GM12878 (cell line): ENCODE data around the gene SQSTM1. TPM values are rescaled to one million over a fixed set of nuclear protein-coding genes. Genes with fewer than 3 reads are reported as not detected.

Experiments used
- ATAC-seq: fragments of 200-7000 bp; cut with Tn5 transposase; 3 replicates; pipeline ENCODE4 v1.9.1; 2020; ENCODE audit warnings: mild to moderate bottlenecking, moderate library complexity
- Bru-seq: library from RNA; stranded (reverse); fragments of 400-500 nt; gene quantifications from one replicate; lab custom pipeline; 2021; lab: Mats Ljungman, UMichigan
- BruChase-seq, 2 experiments: library from RNA; stranded (reverse); fragments of 400-500 nt; gene quantifications; one replicate each; lab custom pipeline; 2021; lab: Mats Ljungman, UMichigan
- BruUV-seq: library from RNA; stranded (reverse); fragments of 400-500 nt; replicated peaks from 2 replicates; lab custom pipeline; 2021; lab: Mats Ljungman, UMichigan
- CTCF ChIA-PET: fragments of 300-600 bp; sonication (Branson Sonifier 250); formaldehyde crosslinking; extraction: SDS; loops from one replicate; lab custom pipeline; 2021; ENCODE audit warnings: inconsistent platforms; lab: Yijun Ruan, JAX
- POLR2A ChIA-PET: fragments of 350-600 bp; formaldehyde crosslinking; extraction: SDS; loops from one replicate; lab custom pipeline; 2021; ENCODE audit warnings: inconsistent platforms; lab: Charles Lee
- RAD21 ChIA-PET: fragments of 300-600 bp; sonication (Branson Sonifier 250); formaldehyde crosslinking; loops from one replicate; lab custom pipeline; 2023; ENCODE audit warnings: antibody characterized with exemption; ENCODE audit not compliant: unreplicated experiment; lab: Charles Lee
- SMC1A ChIA-PET: fragments of 300-600 bp; sonication (Branson Sonifier 250); formaldehyde crosslinking; loops from one replicate; lab custom pipeline; 2023; ENCODE audit not compliant: unreplicated experiment, uncharacterized antibody; lab: Charles Lee
- DNase-seq: peaks from one replicate; pipeline ENCODE4 v3.0.0-alpha.2; 2011; ENCODE audit warnings: low read depth, low spot score
- FAIRE-seq: peaks from 3 replicates; lab custom pipeline; 2011; peaks lifted over from hg19 to GRCh38; lab: Jason Lieb, UNC
- H2AFZ ChIP-seq: 2 replicates; pipeline ENCODE4 v1.6.0; 2011; ENCODE audit warnings: low read depth, low read length, control low read depth; ENCODE audit not compliant: control insufficient read depth
- H3K27ac ChIP-seq: 2 replicates; pipeline ENCODE4 v1.5.1; 2011; ENCODE audit warnings: control low read depth; ENCODE audit not compliant: control insufficient read depth, insufficient read depth
- H3K27me3 ChIP-seq, 2 experiments: replicated peaks in 1 of 2; 2 replicates each; pipeline versions ENCODE4 v1.6.0 to v1.6.1; 2011; ENCODE audit warnings: low read length in 1 of 2; ENCODE audit not compliant: control insufficient read depth in 2 of 2, insufficient read depth in 2 of 2
- H3K36me3 ChIP-seq, 2 experiments: 2 replicates each; pipeline ENCODE4 v1.5.1; 2011; ENCODE audit warnings: low read length in 1 of 2; ENCODE audit not compliant: control insufficient read depth in 2 of 2, insufficient read depth in 2 of 2
- H3K4me1 ChIP-seq: 2 replicates; pipeline ENCODE4 v1.6.1; 2011; ENCODE audit warnings: mild to moderate bottlenecking, low read length, moderate library complexity, mixed read lengths; ENCODE audit not compliant: control insufficient read depth, insufficient read depth
- H3K4me2 ChIP-seq: 2 replicates; pipeline ENCODE4 v1.6.0; 2011; ENCODE audit warnings: control low read depth; ENCODE audit not compliant: control insufficient read depth, insufficient read depth
- H3K4me3 ChIP-seq: fragments of 200-600 bp; sonication (generic); 2 replicates; pipeline ENCODE4 v1.5.1; 2016
- H3K79me2 ChIP-seq: 2 replicates; pipeline ENCODE4 v1.6.0; 2011; ENCODE audit warnings: low read length; ENCODE audit not compliant: control insufficient read depth, insufficient read depth
- H3K9ac ChIP-seq: 2 replicates; pipeline ENCODE4 v1.8.0; 2011; ENCODE audit warnings: low read length, control low read depth, mixed read lengths; ENCODE audit not compliant: control insufficient read depth, insufficient read depth
- H3K9me3 ChIP-seq: replicated peaks from 3 replicates; pipeline ENCODE4 v1.5.1; 2011; ENCODE audit warnings: mild to moderate bottlenecking, low read length; ENCODE audit not compliant: control insufficient read depth, insufficient read depth
- H4K20me1 ChIP-seq: 2 replicates; pipeline ENCODE4 v1.6.0; 2011; ENCODE audit not compliant: control insufficient read depth, insufficient read depth
- BCL11A ChIP-seq: IDR thresholded peaks from 2 replicates; pipeline ENCODE4 v1.6.1; 2011; ENCODE audit warnings: low read depth, low read length
- BRCA1 ChIP-seq: IDR thresholded peaks from 2 replicates; pipeline ENCODE4 v1.6.1; 2011; ENCODE audit warnings: low read depth, low read length, improper control_type of control experiment
- FOXK2 ChIP-seq: fragments of 450-650 bp; IDR thresholded peaks from 2 replicates; pipeline ENCODE4 v1.6.1; 2017; ENCODE audit warnings: mild to moderate bottlenecking, moderate library complexity
- KAT2A ChIP-seq: conservative IDR thresholded peaks from 2 replicates; pipeline ENCODE4 v1.6.1; 2011; ENCODE audit warnings: low read depth, low read length; ENCODE audit not compliant: control insufficient read depth
- MXI1 ChIP-seq: fragments of 150-350 bp; IDR thresholded peaks from 2 replicates; pipeline ENCODE4 v1.6.1; 2011; ENCODE audit warnings: low read depth, mild to moderate bottlenecking, inconsistent platforms, low read length, improper control_type of control experiment
- PAX5 ChIP-seq: IDR thresholded peaks from 2 replicates; pipeline ENCODE4 v1.6.1; 2011; ENCODE audit warnings: low read depth, low read length, borderline replicate concordance
- SIN3A ChIP-seq: IDR thresholded peaks from 2 replicates; pipeline ENCODE4 v1.6.1; 2012; ENCODE audit warnings: low read depth, low read length, improper control_type of control experiment
- SMARCA5 ChIP-seq: fragments of 450-650 bp; IDR thresholded peaks from 2 replicates; pipeline ENCODE4 v1.6.1; 2017; ENCODE audit warnings: mild to moderate bottlenecking
- WRNIP1 ChIP-seq: IDR thresholded peaks from 2 replicates; pipeline ENCODE4 v1.6.1; 2011; ENCODE audit warnings: low read depth, low read length, improper control_type of control experiment, borderline replicate concordance
- YBX1 ChIP-seq: fragments of 450-650 bp; IDR thresholded peaks from 2 replicates; pipeline ENCODE4 v1.6.1; 2016; ENCODE audit warnings: antibody characterized with exemption
- ZNF217 ChIP-seq: fragments of 450-650 bp; IDR thresholded peaks from 2 replicates; pipeline ENCODE4 v1.6.1; 2017; ENCODE audit warnings: antibody characterized with exemption, mild to moderate bottlenecking
- ZNF384 ChIP-seq: IDR thresholded peaks from 2 replicates; pipeline ENCODE4 v1.6.1; 2012; ENCODE audit warnings: low read depth, mild to moderate bottlenecking, low read length, improper control_type of control experiment, borderline replicate concordance
- WGBS: methylation state at CpG from one replicate; pipeline ENCODE4 v1.1.6; 2016; ENCODE audit warnings: low lambda C conversion rate; ENCODE audit not compliant: insufficient replicate concordance, insufficient coverage; ENCODE audit errors: missing lambda C conversion rate; 5-methylcytosine and 5-hydroxymethylcytosine counted together
- in situ Hi-C: fragments of 300-500 bp; cut with MboI; formaldehyde crosslinking; loops from 9 replicates; pipeline ENCODE4 v1.14.3; 2018; ENCODE audit warnings: mixed read lengths
- intact Hi-C: fragments of 100-400 bp; cut with micrococcal nuclease; formaldehyde crosslinking; loops from one replicate; pipeline ENCODE4 v1.14.2; 2022; ENCODE audit not compliant: unreplicated experiment
- long read RNA-seq, 2 experiments: library from polyadenylated mRNA; unstranded; transcript quantifications; one replicate each; pipeline ENCODE4 v2.0.0, GENCODE V29; 2019 to 2020
- polyA minus RNA-seq, 3 experiments: library from RNA; depleted of rRNA, polyadenylated mRNA; stranded (reverse); fragments of >200 nt; gene quantifications; 2 replicates each; pipeline ENCODE4 v1.2.3, GENCODE V29; 2011
- polyA plus RNA-seq, 11 experiments: library from polyadenylated mRNA; depleted of rRNA in 4 of 11; unstranded in 6 of 11; stranded (reverse) in 5 of 11; fragments of >200 nt; fragmentation: Nextera tagmentation in 4 of 11; fragmentation: Illumina TruSeq in 1 of 11; extraction: Ambion mirVana in 4 of 11; extraction: Trizol in 1 of 11; gene quantifications; 1 replicate in 1 of 11; 2 replicates in 10 of 11; pipeline versions ENCODE4 v1.2.1 to v1.2.3, GENCODE V29; 2011 to 2016; ENCODE audit warnings: inconsistent platforms in 2 of 11, missing spikeins in 2 of 11, low read depth in 1 of 11
- total RNA-seq, 4 experiments: library from RNA; depleted of rRNA in 3 of 4; stranded (reverse); fragments of >200 nt in 3 of 4; fragmentation: Illumina TruSeq in 1 of 4; extraction: Trizol in 1 of 4; gene quantifications; 2 replicates each; pipeline versions ENCODE4 v1.2.1 to v1.2.3, GENCODE V29; 2013 to 2021
- TF ChIP-seq, protein P1 (sequence below): fragments of 450-650 bp; IDR thresholded peaks from 2 replicates; pipeline ENCODE4 v1.6.1; 2017; ENCODE audit warnings: antibody characterized with exemption, mild to moderate bottlenecking, moderate library complexity
- TF ChIP-seq, protein P2 (sequence below): IDR thresholded peaks from 2 replicates; pipeline ENCODE4 v1.6.1; 2011; ENCODE audit warnings: mild to moderate bottlenecking, low read depth, low read length, moderate library complexity; ENCODE audit not compliant: insufficient replicate concordance

The SQSTM1 gene
- 109 and 123 TPM in 2 replicates for total RNA-seq (2013; cell fraction: nucleolus; rRNA removed)
- total RNA-seq (2014; rRNA removed) (127 and 138 TPM in 2 replicates), total RNA-seq (2014; rRNA removed; fragmentation: Illumina TruSeq; extraction: Trizol) (43.7 and 45.0 TPM in 2 replicates), total RNA-seq (2021) (105 and 106 TPM in 2 replicates), polyA plus RNA-seq (2011; rRNA removed) (33.6 and 53.8 TPM in 2 replicates), polyA plus RNA-seq (2014; fragmentation: Illumina TruSeq; extraction: Trizol) (23.8 and 54.0 TPM in 2 replicates), polyA plus RNA-seq (2014; fragmentation: Nextera tagmentation; extraction: Ambion mirVana) (1 to 10 TPM; 6.3 to 8.1 TPM), polyA plus RNA-seq (2014; rRNA removed) (70.1 and 75.3 TPM in 2 replicates), polyA plus RNA-seq (2016; fragmentation: Nextera tagmentation; extraction: Ambion mirVana) (100 to 1,000 TPM; 117 to 127 TPM), polyA minus RNA-seq (2011; rRNA and poly(A)+ RNA removed) (32.2 and 65.4 TPM in 2 replicates), Bru-seq, nascent RNA (percentile 97 among the genes with signal in this experiment), BruChase-seq, experiment 1, labeled RNA remaining after a 6-hour chase (percentile 96 among the genes with signal in this experiment), BruChase-seq, experiment 2, labeled RNA remaining after a 2-hour chase (percentile 96 among the genes with signal in this experiment)
- polyA plus RNA-seq (2011; ENCODE audit: low read depth): 45.8 TPM
- polyA plus RNA-seq (2011; cell fraction: cytosol; rRNA removed): 81.2 and 91.2 TPM in 2 replicates
- 114 and 124 TPM in 2 replicates for polyA plus RNA-seq (2011; cell fraction: nucleus; rRNA removed)
- polyA plus RNA-seq (2012): 128 and 145 TPM in 2 replicates
- 73.9 and 76.5 TPM in 2 replicates for polyA minus RNA-seq (2011; cell fraction: cytosol; rRNA and poly(A)+ RNA removed)
- 135 and 203 TPM in 2 replicates for polyA minus RNA-seq (2011; cell fraction: nucleus; rRNA and poly(A)+ RNA removed)
- long read RNA-seq, experiment 1, transcript SQSTM1-202 (8 exons, 2,986 nt): major isoform, 69 of 120 reads
- long read RNA-seq, experiment 1, partial matches to known transcripts: 7 of 120 reads
- long read RNA-seq, experiment 1, other reads (novel, unspliced or antisense): 41 of 120 reads
- long read RNA-seq, experiment 2, transcript SQSTM1-202 (8 exons, 2,986 nt): major isoform, 113 of 179 reads
- long read RNA-seq, experiment 2, partial matches to known transcripts: 31 of 179 reads
- long read RNA-seq, experiment 2, other reads (novel, unspliced or antisense): 31 of 179 reads

DNA sequence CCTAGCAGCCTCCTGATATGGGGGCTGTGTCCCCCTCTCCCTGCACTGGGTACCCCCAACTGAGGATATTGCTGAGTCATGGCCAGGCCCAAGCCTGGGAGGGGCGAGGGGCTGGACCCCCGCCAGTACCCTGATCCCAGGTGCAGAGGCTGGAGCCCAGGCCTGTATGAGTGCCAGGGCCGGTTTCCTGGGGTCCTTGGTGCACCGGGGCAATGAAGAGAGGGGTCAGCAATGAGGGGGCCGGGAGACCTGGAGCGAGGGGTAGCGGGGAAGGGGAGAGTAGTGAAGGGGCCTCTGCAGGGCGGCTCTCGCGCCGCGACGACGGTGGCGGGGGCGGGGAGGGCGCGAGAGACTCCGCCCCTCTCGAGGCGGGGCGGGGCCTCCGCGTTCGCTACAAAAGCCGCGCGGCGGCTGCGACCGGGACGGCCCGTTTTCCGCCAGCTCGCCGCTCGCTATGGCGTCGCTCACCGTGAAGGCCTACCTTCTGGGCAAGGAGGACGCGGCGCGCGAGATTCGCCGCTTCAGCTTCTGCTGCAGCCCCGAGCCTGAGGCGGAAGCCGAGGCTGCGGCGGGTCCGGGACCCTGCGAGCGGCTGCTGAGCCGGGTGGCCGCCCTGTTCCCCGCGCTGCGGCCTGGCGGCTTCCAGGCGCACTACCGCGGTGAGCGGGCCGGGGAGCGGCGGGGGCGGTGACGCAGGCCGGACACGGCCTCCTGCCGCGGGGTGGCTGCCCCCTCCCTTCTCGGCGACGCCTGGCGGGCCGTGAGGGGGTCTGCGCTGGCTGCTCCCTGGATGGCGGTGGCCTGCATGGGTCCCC is at the start of gene SQSTM1:
TSS of gene SQSTM1 (plus strand) at position 423 of the 815 bp plus-strand sequence. CDS start at position 455, 32 bp downstream.
- in situ Hi-C loops: loop anchor here (25.0 kb wide), 1 partner anchor 992 kb away; the partner anchor contains the start of gene MGAT1
- H2AFZ ChIP-seq: peak within 1 kb of the TSS; percentile 65
- H3K36me3 ChIP-seq: peaks cover 14 to 18% of the 10 kb centered on the region in 2 experiments
- H3K4me2 ChIP-seq: peak within 1 kb of the TSS; percentile 99
- H3K4me1 ChIP-seq: peaks cover 38% of the 10 kb centered on the region
- ATAC-seq (peak; percentile 49), DNase-seq (no peak), FAIRE-seq (peak; percentile 38)
- no peaks in the 10 kb centered on the region for H3K27me3 ChIP-seq
- peak within 1 kb of the TSS; percentile 96 for H3K27ac ChIP-seq
- H3K4me3 ChIP-seq: peak within 1 kb of the TSS; percentile 93
- CTCF ChIA-PET: interaction anchor here (0.7 to 2.0 kb wide), 7 partner anchors 9 to 86 kb away, joined by 3 to 6 read pairs (median 5); no protein-coding TSS in a partner anchor
- WGBS: under 1% methylated on average over 72 of the region's 81 CpGs
- H3K9ac ChIP-seq: peak within 1 kb of the TSS; percentile 92
- SMC1A ChIA-PET: interaction anchor here (1.6 kb wide), 1 partner anchor 19 kb away, joined by 5 read pairs; no protein-coding TSS in a partner anchor
- RAD21 ChIA-PET: interaction anchor here (0.6 to 1.8 kb wide), 5 partner anchors 9 to 197 kb away, joined by 3 to 6 read pairs (median 4); partner anchors contain the start of gene HNRNPH1
- peaks cover 29% of the 10 kb centered on the region for H3K79me2 ChIP-seq
- peaks cover 14% of the 10 kb centered on the region for H4K20me1 ChIP-seq
- intact Hi-C loops: loop anchor here (2.0 kb wide), 1 partner anchor 38 kb away; the partner anchor contains the start of gene MRNIP
- POLR2A ChIA-PET: interaction anchor here (0.7 to 2.0 kb wide), 12 partner anchors 10 to 199 kb away, joined by 3 to 9 read pairs (median 4); partner anchors contain the start of gene HNRNPH1
- BruUV-seq: no TSS peak
- H3K9me3 ChIP-seq: no peaks in the 10 kb centered on the region
- TF ChIP-seq PAX5 (0 out of 2 replicates have a peak, but pooled peaks have one; percentile 23), FOXK2 (no peak), ZNF217 (peak; percentile 59; the same call in 1 of the 2 replicates), ZNF384 (no peak), WRNIP1 (no peak), MXI1 (peak; percentile 61; the same call in 1 of the 2 replicates), KAT2A (no peak), SMARCA5 (peak; percentile 79), BCL11A (no peak), BRCA1 (no peak), SIN3A (peak; percentile 83), YBX1 (no peak)
- TF ChIP-seq, protein P1, sequence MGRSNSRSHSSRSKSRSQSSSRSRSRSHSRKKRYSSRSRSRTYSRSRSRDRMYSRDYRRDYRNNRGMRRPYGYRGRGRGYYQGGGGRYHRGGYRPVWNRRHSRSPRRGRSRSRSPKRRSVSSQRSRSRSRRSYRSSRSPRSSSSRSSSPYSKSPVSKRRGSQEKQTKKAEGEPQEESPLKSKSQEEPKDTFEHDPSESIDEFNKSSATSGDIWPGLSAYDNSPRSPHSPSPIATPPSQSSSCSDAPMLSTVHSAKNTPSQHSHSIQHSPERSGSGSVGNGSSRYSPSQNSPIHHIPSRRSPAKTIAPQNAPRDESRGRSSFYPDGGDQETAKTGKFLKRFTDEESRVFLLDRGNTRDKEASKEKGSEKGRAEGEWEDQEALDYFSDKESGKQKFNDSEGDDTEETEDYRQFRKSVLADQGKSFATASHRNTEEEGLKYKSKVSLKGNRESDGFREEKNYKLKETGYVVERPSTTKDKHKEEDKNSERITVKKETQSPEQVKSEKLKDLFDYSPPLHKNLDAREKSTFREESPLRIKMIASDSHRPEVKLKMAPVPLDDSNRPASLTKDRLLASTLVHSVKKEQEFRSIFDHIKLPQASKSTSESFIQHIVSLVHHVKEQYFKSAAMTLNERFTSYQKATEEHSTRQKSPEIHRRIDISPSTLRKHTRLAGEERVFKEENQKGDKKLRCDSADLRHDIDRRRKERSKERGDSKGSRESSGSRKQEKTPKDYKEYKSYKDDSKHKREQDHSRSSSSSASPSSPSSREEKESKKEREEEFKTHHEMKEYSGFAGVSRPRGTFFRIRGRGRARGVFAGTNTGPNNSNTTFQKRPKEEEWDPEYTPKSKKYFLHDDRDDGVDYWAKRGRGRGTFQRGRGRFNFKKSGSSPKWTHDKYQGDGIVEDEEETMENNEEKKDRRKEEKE: peak; percentile 65; the same call in 1 of the 2 replicates
- TF ChIP-seq, protein P2, sequence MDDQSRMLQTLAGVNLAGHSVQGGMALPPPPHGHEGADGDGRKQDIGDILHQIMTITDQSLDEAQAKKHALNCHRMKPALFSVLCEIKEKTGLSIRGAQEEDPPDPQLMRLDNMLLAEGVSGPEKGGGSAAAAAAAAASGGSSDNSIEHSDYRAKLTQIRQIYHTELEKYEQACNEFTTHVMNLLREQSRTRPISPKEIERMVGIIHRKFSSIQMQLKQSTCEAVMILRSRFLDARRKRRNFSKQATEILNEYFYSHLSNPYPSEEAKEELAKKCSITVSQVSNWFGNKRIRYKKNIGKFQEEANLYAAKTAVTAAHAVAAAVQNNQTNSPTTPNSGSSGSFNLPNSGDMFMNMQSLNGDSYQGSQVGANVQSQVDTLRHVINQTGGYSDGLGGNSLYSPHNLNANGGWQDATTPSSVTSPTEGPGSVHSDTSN: no peak
